SH-SY5Y (cell line): ENCODE results near the gene NUDT1.

Source experiments
- GATA2 ChIP-seq: IDR thresholded peaks from 2 replicates; pipeline ENCODE4 v1.6.1; 2011; ENCODE audit warnings: mild to moderate bottlenecking, low read depth, low read length
- GATA3 ChIP-seq: IDR thresholded peaks from 2 replicates; pipeline ENCODE4 v1.6.1; 2011; ENCODE audit warnings: low read depth, mild to moderate bottlenecking, low read length, moderate library complexity

DNA sequence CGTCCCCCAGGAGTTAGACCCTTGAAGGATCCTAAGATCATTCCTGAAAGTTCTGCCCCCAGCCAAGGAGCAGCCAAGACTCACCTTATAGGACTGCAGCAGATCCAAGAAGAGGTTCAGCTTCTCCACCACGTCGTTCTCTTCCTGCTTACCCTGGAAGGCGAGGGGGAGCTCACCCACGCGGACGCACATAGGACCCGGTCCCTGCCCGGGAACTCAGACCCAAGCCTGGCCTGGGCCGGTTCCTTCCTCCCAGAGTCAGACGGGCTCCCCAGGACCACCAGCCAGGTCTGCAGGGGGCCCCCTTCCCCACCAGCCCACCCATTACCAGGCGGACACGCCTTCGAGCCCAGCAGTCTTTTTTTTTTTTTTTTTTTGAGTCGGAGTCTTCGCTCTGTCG, 15.6 kb downstream of the NUDT1 start:
- TF ChIP-seq GATA2 (no peak), GATA3 (no peak)
